GM19452 (cell line): ENCODE data around the gene DYSF.

Source experiments
- ATAC-seq: cut with Tn5 transposase; IDR thresholded peaks from one replicate; pipeline ENCODE4 v1.9.1; 2021; ENCODE audit not compliant: unreplicated experiment

The DYSF gene

DNA sequence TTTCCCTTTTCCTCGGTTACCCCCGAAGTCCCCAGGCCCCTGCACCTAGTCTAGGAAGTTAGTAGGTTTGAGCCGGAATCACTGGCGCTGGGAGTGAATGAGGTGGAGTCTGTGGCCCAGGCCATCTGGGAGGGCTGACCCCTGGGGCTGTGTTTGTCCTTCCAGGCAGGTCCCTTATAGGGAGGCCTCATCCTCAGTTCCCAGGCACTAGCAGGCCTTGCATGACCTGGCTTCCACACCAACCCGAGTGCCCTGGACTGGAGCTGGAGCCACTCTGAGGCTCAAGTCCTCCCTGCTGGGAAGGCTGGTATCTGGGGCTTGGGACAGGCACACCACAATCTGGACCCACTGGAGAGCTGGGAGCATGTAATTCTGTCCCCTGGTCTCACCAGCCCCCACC, 111.0 kb downstream of the DYSF start:
- ATAC-seq: no peak

DNA sequence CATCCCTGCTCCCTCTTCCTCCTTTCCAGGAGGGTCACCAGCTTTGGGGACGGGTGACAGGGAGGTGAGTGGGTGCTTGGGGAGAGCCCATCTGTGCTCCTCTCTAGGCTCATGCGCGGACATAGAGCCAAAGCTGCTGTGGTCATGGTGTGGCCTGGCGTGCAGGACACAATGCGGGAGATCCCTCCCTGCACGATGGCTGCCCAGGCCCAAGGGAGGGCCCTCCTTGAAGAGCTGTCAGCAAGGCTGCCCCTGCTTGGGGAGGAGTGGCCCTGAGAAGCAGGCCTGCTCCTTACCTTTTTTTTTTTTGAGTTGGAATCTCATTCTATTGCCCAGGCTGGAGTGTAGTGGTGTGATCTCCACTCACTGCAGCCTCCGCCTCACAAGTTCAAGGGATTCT, 111.4 kb downstream of the DYSF start:
- no peak for ATAC-seq

- no peak for ATAC-seq
These were observed 113.0 kb downstream of the DYSF start for GRCh38 chr2:71566372-71566771.

GRCh38 chr2:71567625-71568024, 114.3 kb downstream of the DYSF start:
- no peak for ATAC-seq

GRCh38 chr2:71568103-71568502, 114.7 kb downstream of the DYSF start:
- ATAC-seq: no peak

DNA sequence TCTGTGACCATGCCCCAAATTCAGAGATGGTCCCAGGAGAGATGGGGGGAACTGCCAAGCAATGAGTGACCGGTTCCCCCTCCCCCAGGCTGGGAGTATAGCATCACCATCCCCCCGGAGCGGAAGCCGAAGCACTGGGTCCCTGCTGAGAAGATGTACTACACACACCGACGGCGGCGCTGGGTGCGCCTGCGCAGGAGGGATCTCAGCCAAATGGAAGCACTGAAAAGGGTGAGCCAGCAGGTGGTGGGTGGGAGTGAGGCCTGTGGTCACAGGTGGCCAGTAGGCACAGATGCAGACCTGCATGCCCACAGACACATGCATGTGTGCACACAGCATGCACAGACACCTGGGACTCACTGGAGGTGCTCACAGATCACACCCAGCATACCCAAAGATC, 117.2 kb downstream of the DYSF start:
- ATAC-seq: no peak

GRCh38 chr2:71570951-71571460, 117.6 kb downstream of the DYSF start:
- ATAC-seq: no peak

- no peak for ATAC-seq
These were observed 118.6 kb downstream of the DYSF start for GRCh38 chr2:71571945-71572344.

GRCh38 chr2:71575966-71576365, 122.6 kb downstream of the DYSF start:
- ATAC-seq: no peak

GRCh38 chr2:71576541-71576940, 123.2 kb downstream of the DYSF start:
- no peak for ATAC-seq

GRCh38 chr2:71577209-71577608, 123.8 kb downstream of the DYSF start:
- no peak for ATAC-seq

- no peak for ATAC-seq
These were observed 125.5 kb downstream of the DYSF start for GRCh38 chr2:71578767-71579342.

DNA sequence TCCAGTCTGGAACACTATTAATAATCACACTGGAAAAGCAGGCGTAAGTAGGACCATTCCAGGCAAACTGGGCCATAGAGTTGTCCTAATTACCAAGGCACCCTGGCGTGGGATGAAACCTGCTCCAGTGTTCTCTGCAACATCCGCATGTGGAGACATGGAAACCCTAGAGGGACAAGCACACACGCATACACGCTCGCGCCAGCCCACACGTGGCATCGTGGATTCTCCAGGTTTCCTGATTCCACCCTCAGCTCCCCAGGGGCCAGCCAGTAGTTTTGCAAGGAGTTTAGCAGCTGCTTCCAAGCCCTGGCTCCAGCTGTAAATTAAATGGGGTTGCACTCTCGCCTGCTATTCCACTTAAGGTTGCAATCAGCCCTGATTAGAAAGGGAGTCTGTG, 127.7 kb downstream of the DYSF start:
- ATAC-seq: no peak

- no peak for ATAC-seq
These were observed 130.5 kb downstream of the DYSF start for GRCh38 chr2:71583876-71584275.

- no peak for ATAC-seq
These were observed 133.1 kb downstream of the DYSF start for GRCh38 chr2:71586471-71586870.

DNA sequence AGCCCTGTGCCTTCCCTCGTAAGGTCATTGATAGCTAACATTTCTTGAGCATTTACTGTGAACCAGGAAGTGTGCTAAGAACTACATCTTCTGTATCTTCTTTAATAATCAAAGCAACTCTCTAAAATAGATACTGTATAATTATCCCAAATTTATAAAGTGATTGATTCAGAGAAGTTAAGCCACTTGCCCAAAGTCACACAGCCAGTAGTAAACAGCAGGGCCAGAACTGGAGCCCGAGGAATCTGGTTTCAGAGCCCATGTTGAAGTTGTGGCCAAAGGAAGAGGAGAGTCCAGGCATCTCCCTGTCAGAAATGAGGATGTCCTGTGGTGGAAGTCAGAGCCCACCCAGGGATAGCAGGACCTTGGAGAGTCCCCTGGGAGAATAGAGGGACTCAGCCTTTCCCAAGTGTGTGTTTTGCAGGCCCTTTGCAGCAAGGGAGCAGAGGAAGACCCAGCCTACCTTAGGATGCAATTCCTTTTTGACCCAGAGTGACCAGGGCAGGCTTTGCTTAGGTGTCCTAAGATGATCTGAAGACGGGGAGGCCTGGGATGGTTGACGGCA, 134.2 kb downstream of the DYSF start:
- no peak for ATAC-seq

DNA sequence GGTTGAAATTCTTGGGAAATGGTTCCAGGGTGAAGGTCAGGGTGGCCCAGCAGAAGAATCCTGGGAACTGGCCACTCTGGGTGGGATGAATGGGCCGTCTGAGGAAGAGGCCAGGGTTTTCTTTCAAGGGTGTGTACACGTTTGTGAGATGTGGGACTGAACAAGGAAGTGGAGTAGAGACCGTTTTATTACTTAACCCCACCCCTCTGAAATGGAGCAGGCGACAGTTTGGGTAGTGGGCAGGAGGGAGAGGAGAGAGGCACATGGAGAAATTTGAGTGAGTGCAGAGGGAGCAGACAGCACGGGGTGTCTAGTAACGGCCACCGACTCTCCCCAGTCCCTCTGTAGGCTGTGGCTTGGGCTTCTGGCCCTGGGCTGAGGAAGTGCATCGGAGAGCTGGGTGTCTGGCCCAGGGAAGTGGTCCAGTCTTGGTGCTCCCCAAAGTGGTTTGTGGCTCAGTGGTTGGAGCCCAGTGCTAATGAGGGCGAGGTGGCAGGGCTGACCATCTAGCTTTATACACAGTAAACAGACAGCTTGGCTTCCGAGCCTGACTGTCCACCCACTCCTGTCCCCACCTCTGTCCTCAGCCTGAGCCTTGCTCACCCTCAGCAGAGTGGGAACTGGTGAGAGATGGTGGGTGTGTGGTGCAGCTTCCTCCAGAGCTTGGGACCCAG, 135.3 kb downstream of the DYSF start:
- no peak for ATAC-seq

- ATAC-seq: no peak
These were observed 136.4 kb downstream of the DYSF start for GRCh38 chr2:71589763-71590162.

GRCh38 chr2:71591044-71591443, 137.7 kb downstream of the DYSF start:
- ATAC-seq: no peak

GRCh38 chr2:71592181-71592711, 138.9 kb downstream of the DYSF start:
- ATAC-seq: no peak

- no peak for ATAC-seq
These were observed 142.2 kb downstream of the DYSF start for GRCh38 chr2:71595569-71595968.

- no peak for ATAC-seq
These were observed 142.7 kb downstream of the DYSF start for GRCh38 chr2:71596011-71596410.
